Upper lobe of left lung (tissue), 4 donors: Measurements from ENCODE around the gene SYK.

Experiments
- CTCF ChIP-seq, 6 experiments: fragments of 450-650 bp in 4 of 6; fragments of 200-600 bp in 2 of 6; sonication (generic) in 2 of 6; IDR thresholded peaks; one replicate each; pipeline ENCODE4 v1.5.1; 2016 to 2019; ENCODE audit warnings: antibody characterized with exemption in 6 of 6
- EP300 ChIP-seq, 4 donors: sonication (generic); formaldehyde crosslinking; IDR thresholded peaks; one replicate each; pipeline ENCODE4 v1.5.1; 2017; ENCODE audit warnings: antibody characterized with exemption in 4 of 4, control low read depth in 2 of 4

- TF ChIP-seq EP300 (IDR thresholded peaks at IDR 0.05), result no peak
- no peak for TF ChIP-seq CTCF (IDR thresholded peaks at IDR 0.05)
Observed at GRCh38 chr9:90838581-90839154, 37.0 kb downstream of the SYK start.
